PC-3 (cell line): ENCODE measurements around the gene C11orf21. TPM values are rescaled to one million over a fixed set of nuclear protein-coding genes. Genes with fewer than 3 reads are reported as not detected.

Source experiments
- ATAC-seq: fragments of 200-7000 bp; cut with Tn5 transposase; 2 replicates; pipeline ENCODE4 v1.9.1; 2020; ENCODE audit warnings: mild to moderate bottlenecking, moderate library complexity
- BruUV-seq: library from RNA; stranded (reverse); fragments of 400-500 nt; replicated peaks from 2 replicates; lab custom pipeline; 2021; lab: Mats Ljungman, UMichigan
- CTCF ChIA-PET: fragments of 300-600 bp; sonication (Branson Sonifier 250); formaldehyde crosslinking; loops from one replicate; lab custom pipeline; 2022; ENCODE audit warnings: antibody characterized with exemption; lab: Charles Lee
- POLR2A ChIA-PET: fragments of 300-600 bp; sonication (Branson Sonifier 250); formaldehyde crosslinking; loops from one replicate; lab custom pipeline; 2022; ENCODE audit warnings: antibody characterized with exemption; ENCODE audit not compliant: unreplicated experiment; lab: Charles Lee
- DNase-seq: peaks from one replicate; pipeline ENCODE4 v3.0.0-alpha.2; 2015
- H2AFZ ChIP-seq: fragments of 300-600 bp; sonication (generic); 2 replicates; pipeline ENCODE4 v1.6.0; 2016; ENCODE audit warnings: antibody characterized with exemption, low read length
- H3F3A ChIP-seq: fragments of 300-600 bp; sonication (generic); one replicate; pipeline ENCODE4 v1.6.0; 2017; ENCODE audit warnings: antibody characterized with exemption, low read length, control low read depth, mild to moderate bottlenecking; ENCODE audit not compliant: unreplicated experiment
- H3K27ac ChIP-seq: fragments of 300-600 bp; sonication (generic); 2 replicates; pipeline ENCODE4 v1.5.1; 2016; ENCODE audit warnings: mild to moderate bottlenecking, low read length
- H3K27me3 ChIP-seq: fragments of 300-600 bp; sonication (generic); 2 replicates; pipeline ENCODE4 v1.6.1; 2016; ENCODE audit warnings: low read length, mixed read lengths
- H3K36me3 ChIP-seq: fragments of 300-600 bp; sonication (generic); 2 replicates; pipeline ENCODE4 v1.6.1; 2016; ENCODE audit warnings: low read depth, mixed run types, low read length, mixed read lengths
- H3K4me1 ChIP-seq: fragments of 300-600 bp; sonication (generic); 2 replicates; pipeline ENCODE4 v1.5.1; 2016; ENCODE audit warnings: low read length; ENCODE audit not compliant: insufficient read depth
- H3K4me2 ChIP-seq: fragments of 300-600 bp; sonication (generic); 2 replicates; pipeline ENCODE4 v1.6.0; 2016; ENCODE audit warnings: low read length
- H3K4me3 ChIP-seq: fragments of 300-600 bp; sonication (generic); 2 replicates; pipeline ENCODE4 v1.5.1; 2016; ENCODE audit warnings: mild to moderate bottlenecking, low read length, mixed read lengths
- H3K79me2 ChIP-seq: fragments of 300-600 bp; sonication (generic); 2 replicates; pipeline ENCODE4 v1.6.1; 2017; ENCODE audit warnings: low read length, mixed read lengths
- H3K9ac ChIP-seq: fragments of 300-600 bp; sonication (generic); 2 replicates; pipeline ENCODE4 v1.6.0; 2016; ENCODE audit warnings: mild to moderate bottlenecking, low read length
- H3K9me2 ChIP-seq: fragments of 300-600 bp; sonication (generic); replicated peaks from 2 replicates; pipeline ENCODE4 v1.6.1; 2016; ENCODE audit warnings: mixed run types, low read length, mixed read lengths
- H3K9me3 ChIP-seq: fragments of 300-600 bp; sonication (generic); 2 replicates; pipeline ENCODE4 v1.6.1; 2016; ENCODE audit warnings: low read length, mixed read lengths
- H4K20me1 ChIP-seq: fragments of 300-600 bp; sonication (generic); 2 replicates; pipeline ENCODE4 v1.6.1; 2016; ENCODE audit warnings: low read length, mixed read lengths
- CTCF ChIP-seq: fragments of 300-600 bp; sonication (generic); conservative IDR thresholded peaks from 2 replicates; pipeline ENCODE4 v1.5.1; 2017; ENCODE audit warnings: antibody characterized with exemption, low read depth, mild to moderate bottlenecking, low read length
- EZH2 ChIP-seq: fragments of 300-600 bp; sonication (generic); IDR thresholded peaks from one replicate; pipeline ENCODE4 v1.6.1; 2017; ENCODE audit warnings: antibody characterized with exemption, mild to moderate bottlenecking, low read length; ENCODE audit not compliant: unreplicated experiment
- EZH2phosphoT487 ChIP-seq: fragments of 300-600 bp; sonication (generic); IDR thresholded peaks from 2 replicates; pipeline ENCODE4 v1.6.1; 2018; ENCODE audit warnings: mild to moderate bottlenecking, antibody characterized with exemption, low read length, borderline replicate concordance
- intact Hi-C: fragments of 100-400 bp; cut with micrococcal nuclease; formaldehyde crosslinking; loops from 2 replicates; pipeline ENCODE4 v1.9.0; 2023
- total RNA-seq: library from RNA; depleted of rRNA; stranded (reverse); fragments of >200 nt; gene quantifications from 2 replicates; pipeline ENCODE4 v1.2.3, GENCODE V29; 2014

C11orf21 gene
- total RNA-seq, 1 experiment from 2014 or later, result not detected

- POLR2A ChIA-PET, result no interaction called here
- Histone ChIP-seq H3K9ac (no peak overlapping the region), H3K4me2 (no peak overlapping the region), H3K27me3 (no peaks in the 10 kb centered on the region), H4K20me1 (no peaks in the 10 kb centered on the region), H3F3A (no peaks in the 10 kb centered on the region), H2AFZ (no peak overlapping the region), H3K4me3 (no peak overlapping the region), H3K9me2 (no peaks in the 10 kb centered on the region), H3K4me1 (no peaks in the 10 kb centered on the region), H3K79me2 (no peaks in the 10 kb centered on the region), H3K36me3 (no peaks in the 10 kb centered on the region), H3K27ac (no peak overlapping the region), H3K9me3 (no peaks in the 10 kb centered on the region)
- no TSS peak for BruUV-seq
- no peak for TF ChIP-seq CTCF
- ATAC-seq (no peak), DNase-seq (no peak)
- CTCF ChIA-PET, result no interaction called here
- intact Hi-C loops, result no loop called here
Observed at GRCh38 chr11:2297623-2298030, 4.1 kb downstream of the C11orf21 start.

- intact Hi-C loops, result no loop called here
Observed at GRCh38 chr11:2296913-2297622, 4.7 kb downstream of the C11orf21 start.

More at GRCh38 chr11:2296913-2297622, 4.7 kb downstream of the C11orf21 start:
- Histone ChIP-seq H3K4me1 (no peaks in the 10 kb centered on the region), H3K9me2 (no peaks in the 10 kb centered on the region), H3K79me2 (no peaks in the 10 kb centered on the region), H3K9me3 (no peaks in the 10 kb centered on the region), H4K20me1 (no peaks in the 10 kb centered on the region), H3K36me3 (no peaks in the 10 kb centered on the region), H3K4me2 (no peak overlapping the region), H3F3A (no peaks in the 10 kb centered on the region), H3K4me3 (no peak overlapping the region), H3K27ac (no peak overlapping the region), H2AFZ (no peak overlapping the region), H3K9ac (no peak overlapping the region), H3K27me3 (no peaks in the 10 kb centered on the region)
- no peak for TF ChIP-seq CTCF
- no peak for TF ChIP-seq EZH2phosphoT487
- TF ChIP-seq EZH2, result no peak
- ChIA-PET CTCF (no interaction called here), POLR2A (no interaction called here)
- DNase-seq (no peak), ATAC-seq (no peak)
- no TSS peak for BruUV-seq
